SK-N-SH treated with all-trans-retinoic acid at 6 μM for 48 hours (cell line): Measurements from ENCODE around the gene POT1.

ENCODE experiments used
- ESRRG ChIP-seq: fragments of 250-450 bp; sonication (Bioruptor Pico); IDR thresholded peaks from 2 replicates; pipeline ENCODE4 v1.6.1; 2021; ENCODE audit warnings: mild to moderate bottlenecking
- GLIS3 ChIP-seq: fragments of 250-450 bp; sonication (Bioruptor Pico); IDR thresholded peaks from 2 replicates; pipeline ENCODE4 v1.5.0; 2020; ENCODE audit warnings: mild to moderate bottlenecking, moderate library complexity
- RARB ChIP-seq: fragments of 250-450 bp; sonication (Bioruptor Pico); IDR thresholded peaks from 2 replicates; pipeline ENCODE4 v1.8.0; 2021; ENCODE audit warnings: mild to moderate bottlenecking, moderate library complexity
- TCF4 ChIP-seq: fragments of 250-450 bp; sonication (Bioruptor Pico); IDR thresholded peaks from 2 replicates; pipeline ENCODE4 v1.8.0; 2021; ENCODE audit warnings: mild to moderate bottlenecking, moderate library complexity, borderline replicate concordance
- ZFP3 ChIP-seq: fragments of 250-450 bp; sonication (Bioruptor Pico); IDR thresholded peaks from 2 replicates; pipeline ENCODE4 v1.5.0; 2020; ENCODE audit warnings: mild to moderate bottlenecking, moderate library complexity
- ZFP30 ChIP-seq: fragments of 450-650 bp; formaldehyde crosslinking; IDR thresholded peaks from 2 replicates; pipeline ENCODE4 v1.5.0; 2022; ENCODE audit warnings: mild to moderate bottlenecking, moderate library complexity
- ZNF565 ChIP-seq: fragments of 450-650 bp; formaldehyde crosslinking; conservative IDR thresholded peaks from 2 replicates; pipeline ENCODE4 v1.5.0; 2020; ENCODE audit warnings: low read depth, mild to moderate bottlenecking, moderate library complexity
- ZNF8 ChIP-seq: fragments of 450-650 bp; formaldehyde crosslinking; IDR thresholded peaks from 2 replicates; pipeline ENCODE4 v1.5.0; 2020; ENCODE audit warnings: mild to moderate bottlenecking, moderate library complexity
- TF ChIP-seq, protein P1 (sequence below): fragments of 250-450 bp; sonication (Bioruptor Pico); IDR thresholded peaks from 2 replicates; pipeline ENCODE4 v1.5.1; 2020; ENCODE audit warnings: low read depth, mild to moderate bottlenecking, moderate library complexity
- TF ChIP-seq, protein P2 (sequence below): fragments of 250-450 bp; sonication (Bioruptor Pico); IDR thresholded peaks from 2 replicates; pipeline ENCODE4 v1.8.0; 2020; ENCODE audit warnings: mild to moderate bottlenecking, moderate library complexity, borderline replicate concordance

- TF ChIP-seq, protein P1, sequence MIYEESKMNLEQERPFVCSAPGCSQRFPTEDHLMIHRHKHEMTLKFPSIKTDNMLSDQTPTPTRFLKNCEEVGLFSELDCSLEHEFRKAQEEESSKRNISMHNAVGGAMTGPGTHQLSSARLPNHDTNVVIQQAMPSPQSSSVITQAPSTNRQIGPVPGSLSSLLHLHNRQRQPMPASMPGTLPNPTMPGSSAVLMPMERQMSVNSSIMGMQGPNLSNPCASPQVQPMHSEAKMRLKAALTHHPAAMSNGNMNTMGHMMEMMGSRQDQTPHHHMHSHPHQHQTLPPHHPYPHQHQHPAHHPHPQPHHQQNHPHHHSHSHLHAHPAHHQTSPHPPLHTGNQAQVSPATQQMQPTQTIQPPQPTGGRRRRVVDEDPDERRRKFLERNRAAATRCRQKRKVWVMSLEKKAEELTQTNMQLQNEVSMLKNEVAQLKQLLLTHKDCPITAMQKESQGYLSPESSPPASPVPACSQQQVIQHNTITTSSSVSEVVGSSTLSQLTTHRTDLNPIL (CRISPR knock-in tag): no peak
- TF ChIP-seq, protein P2, sequence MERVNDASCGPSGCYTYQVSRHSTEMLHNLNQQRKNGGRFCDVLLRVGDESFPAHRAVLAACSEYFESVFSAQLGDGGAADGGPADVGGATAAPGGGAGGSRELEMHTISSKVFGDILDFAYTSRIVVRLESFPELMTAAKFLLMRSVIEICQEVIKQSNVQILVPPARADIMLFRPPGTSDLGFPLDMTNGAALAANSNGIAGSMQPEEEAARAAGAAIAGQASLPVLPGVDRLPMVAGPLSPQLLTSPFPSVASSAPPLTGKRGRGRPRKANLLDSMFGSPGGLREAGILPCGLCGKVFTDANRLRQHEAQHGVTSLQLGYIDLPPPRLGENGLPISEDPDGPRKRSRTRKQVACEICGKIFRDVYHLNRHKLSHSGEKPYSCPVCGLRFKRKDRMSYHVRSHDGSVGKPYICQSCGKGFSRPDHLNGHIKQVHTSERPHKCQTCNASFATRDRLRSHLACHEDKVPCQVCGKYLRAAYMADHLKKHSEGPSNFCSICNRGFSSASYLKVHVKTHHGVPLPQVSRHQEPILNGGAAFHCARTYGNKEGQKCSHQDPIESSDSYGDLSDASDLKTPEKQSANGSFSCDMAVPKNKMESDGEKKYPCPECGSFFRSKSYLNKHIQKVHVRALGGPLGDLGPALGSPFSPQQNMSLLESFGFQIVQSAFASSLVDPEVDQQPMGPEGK (CRISPR knock-in tag): no peak
- no peak for TF ChIP-seq RARB (CRISPR knock-in tag)
- no peak for TF ChIP-seq ZNF565 (CRISPR knock-in tag)
- TF ChIP-seq ZFP30 (CRISPR knock-in tag): no peak
- TF ChIP-seq TCF4 (CRISPR knock-in tag): no peak
- no peak for TF ChIP-seq ESRRG (CRISPR knock-in tag)
- TF ChIP-seq ZFP3 (CRISPR knock-in tag): no peak
- no peak for TF ChIP-seq ZNF8 (CRISPR knock-in tag)
- TF ChIP-seq GLIS3 (CRISPR knock-in tag): no peak
These were observed 12.8 kb upstream of the POT1 start for GRCh38 chr7:124942399-124942798.
